Sigmoid colon (tissue), 4 donors: ENCODE results near the gene SEMA5B.

Experiments
- CTCF ChIP-seq, 4 experiments: fragments of 450-650 bp in 3 of 4; fragments of 200-600 bp in 1 of 4; IDR thresholded peaks; one replicate each; pipeline ENCODE4 v1.5.1; 2016 to 2019; ENCODE audit warnings: antibody characterized with exemption in 4 of 4, mild to moderate bottlenecking in 3 of 4, moderate library complexity in 2 of 4
- EP300 ChIP-seq, 4 donors: sonication (generic); formaldehyde crosslinking; IDR thresholded peaks; one replicate each; pipeline ENCODE4 v1.6.1; 2017; ENCODE audit warnings: antibody characterized with exemption in 4 of 4
- POLR2A ChIP-seq, 2 donors: fragments of 450-650 bp; IDR thresholded peaks; one replicate each; pipeline ENCODE4 v1.6.1; 2016; ENCODE audit warnings: antibody characterized with exemption in 2 of 2, mild to moderate bottlenecking in 2 of 2, moderate library complexity in 2 of 2
- POLR2AphosphoS5 ChIP-seq, 4 donors: sonication (generic); formaldehyde crosslinking; IDR thresholded peaks; one replicate each; pipeline ENCODE4 v1.6.1; 2017; ENCODE audit warnings: antibody characterized with exemption in 4 of 4

- TF ChIP-seq CTCF (IDR thresholded peaks at IDR 0.05) (no peak), POLR2AphosphoS5 (IDR thresholded peaks at IDR 0.05) (no peak), POLR2A (IDR thresholded peaks at IDR 0.05) (no peak), EP300 (IDR thresholded peaks at IDR 0.05) (no peak)
Measured at GRCh38 chr3:122916580-122916979, 111.0 kb downstream of the SEMA5B start.
